ENCODE measurements around the gene ZSWIM6.

- TF ChIP-seq TCF7L2 (IDR thresholded peaks at IDR 0.05; ENCODE audit: low read depth, low read length) (no peak), CTCF (IDR thresholded peaks at IDR 0.05) (no peak), SIN3A (IDR thresholded peaks at IDR 0.05; ENCODE audit: borderline replicate concordance, insufficient read depth, low read depth, low read length) (no peak)
- TF ChIP-seq, protein P1, sequence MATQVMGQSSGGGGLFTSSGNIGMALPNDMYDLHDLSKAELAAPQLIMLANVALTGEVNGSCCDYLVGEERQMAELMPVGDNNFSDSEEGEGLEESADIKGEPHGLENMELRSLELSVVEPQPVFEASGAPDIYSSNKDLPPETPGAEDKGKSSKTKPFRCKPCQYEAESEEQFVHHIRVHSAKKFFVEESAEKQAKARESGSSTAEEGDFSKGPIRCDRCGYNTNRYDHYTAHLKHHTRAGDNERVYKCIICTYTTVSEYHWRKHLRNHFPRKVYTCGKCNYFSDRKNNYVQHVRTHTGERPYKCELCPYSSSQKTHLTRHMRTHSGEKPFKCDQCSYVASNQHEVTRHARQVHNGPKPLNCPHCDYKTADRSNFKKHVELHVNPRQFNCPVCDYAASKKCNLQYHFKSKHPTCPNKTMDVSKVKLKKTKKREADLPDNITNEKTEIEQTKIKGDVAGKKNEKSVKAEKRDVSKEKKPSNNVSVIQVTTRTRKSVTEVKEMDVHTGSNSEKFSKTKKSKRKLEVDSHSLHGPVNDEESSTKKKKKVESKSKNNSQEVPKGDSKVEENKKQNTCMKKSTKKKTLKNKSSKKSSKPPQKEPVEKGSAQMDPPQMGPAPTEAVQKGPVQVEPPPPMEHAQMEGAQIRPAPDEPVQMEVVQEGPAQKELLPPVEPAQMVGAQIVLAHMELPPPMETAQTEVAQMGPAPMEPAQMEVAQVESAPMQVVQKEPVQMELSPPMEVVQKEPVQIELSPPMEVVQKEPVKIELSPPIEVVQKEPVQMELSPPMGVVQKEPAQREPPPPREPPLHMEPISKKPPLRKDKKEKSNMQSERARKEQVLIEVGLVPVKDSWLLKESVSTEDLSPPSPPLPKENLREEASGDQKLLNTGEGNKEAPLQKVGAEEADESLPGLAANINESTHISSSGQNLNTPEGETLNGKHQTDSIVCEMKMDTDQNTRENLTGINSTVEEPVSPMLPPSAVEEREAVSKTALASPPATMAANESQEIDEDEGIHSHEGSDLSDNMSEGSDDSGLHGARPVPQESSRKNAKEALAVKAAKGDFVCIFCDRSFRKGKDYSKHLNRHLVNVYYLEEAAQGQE (IDR thresholded peaks at IDR 0.05; ENCODE audit: insufficient read depth in 1 of 2, low read depth in 2 of 2, low read length in 1 of 2): no peak
These were observed 32.8 kb upstream of the ZSWIM6 start for GRCh38 chr5:61299261-61299681.
